Gastroesophageal sphincter (tissue), 3 donors: Measurements from ENCODE around the gene STK24.

ENCODE experiments used
- POLR2A ChIP-seq, 2 donors: fragments of 450-650 bp; IDR thresholded peaks; one replicate each; pipeline ENCODE4 v1.6.1; 2017; ENCODE audit warnings: antibody characterized with exemption in 2 of 2, mild to moderate bottlenecking in 2 of 2, moderate library complexity in 1 of 2
- TF ChIP-seq, protein P1 (sequence below), 4 experiments: fragments of 200-600 bp in 2 of 4; fragments of 450-650 bp in 2 of 4; sonication (generic) in 1 of 4; IDR thresholded peaks; one replicate each; pipeline ENCODE4 v1.5.1; 2017 to 2019; ENCODE audit warnings: antibody characterized with exemption in 4 of 4, mild to moderate bottlenecking in 2 of 4, moderate library complexity in 2 of 4

DNA sequence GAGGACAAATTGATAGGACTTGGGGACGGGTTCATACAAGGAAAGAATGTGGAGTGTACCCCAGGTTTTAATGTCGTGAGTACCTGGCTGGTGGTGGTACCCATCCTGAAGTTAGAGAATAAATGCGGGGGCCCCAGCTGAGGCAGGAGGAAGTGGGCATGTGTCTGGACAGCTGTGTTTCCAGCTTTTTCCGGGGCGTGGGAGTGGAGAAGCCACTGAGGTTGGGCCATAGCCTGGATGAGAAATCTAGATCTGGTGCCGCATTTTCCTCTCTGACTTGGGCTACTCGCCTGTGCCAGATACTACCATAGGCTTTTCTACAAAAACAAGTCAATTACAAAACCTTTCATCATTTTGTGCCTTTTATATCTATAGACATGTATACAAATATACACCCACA, 147.4 kb downstream of the STK24 start:
- TF ChIP-seq, protein P1, sequence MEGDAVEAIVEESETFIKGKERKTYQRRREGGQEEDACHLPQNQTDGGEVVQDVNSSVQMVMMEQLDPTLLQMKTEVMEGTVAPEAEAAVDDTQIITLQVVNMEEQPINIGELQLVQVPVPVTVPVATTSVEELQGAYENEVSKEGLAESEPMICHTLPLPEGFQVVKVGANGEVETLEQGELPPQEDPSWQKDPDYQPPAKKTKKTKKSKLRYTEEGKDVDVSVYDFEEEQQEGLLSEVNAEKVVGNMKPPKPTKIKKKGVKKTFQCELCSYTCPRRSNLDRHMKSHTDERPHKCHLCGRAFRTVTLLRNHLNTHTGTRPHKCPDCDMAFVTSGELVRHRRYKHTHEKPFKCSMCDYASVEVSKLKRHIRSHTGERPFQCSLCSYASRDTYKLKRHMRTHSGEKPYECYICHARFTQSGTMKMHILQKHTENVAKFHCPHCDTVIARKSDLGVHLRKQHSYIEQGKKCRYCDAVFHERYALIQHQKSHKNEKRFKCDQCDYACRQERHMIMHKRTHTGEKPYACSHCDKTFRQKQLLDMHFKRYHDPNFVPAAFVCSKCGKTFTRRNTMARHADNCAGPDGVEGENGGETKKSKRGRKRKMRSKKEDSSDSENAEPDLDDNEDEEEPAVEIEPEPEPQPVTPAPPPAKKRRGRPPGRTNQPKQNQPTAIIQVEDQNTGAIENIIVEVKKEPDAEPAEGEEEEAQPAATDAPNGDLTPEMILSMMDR (IDR thresholded peaks at IDR 0.05), result no peak
- TF ChIP-seq POLR2A (IDR thresholded peaks at IDR 0.05), result no peak
